HG03108 (cell line): ENCODE measurements around the gene CBL.

Experiments
- ATAC-seq: cut with Tn5 transposase; IDR thresholded peaks from one replicate; pipeline ENCODE4 v1.9.1; 2021; ENCODE audit warnings: moderate library complexity; ENCODE audit not compliant: unreplicated experiment

Gene CBL

DNA sequence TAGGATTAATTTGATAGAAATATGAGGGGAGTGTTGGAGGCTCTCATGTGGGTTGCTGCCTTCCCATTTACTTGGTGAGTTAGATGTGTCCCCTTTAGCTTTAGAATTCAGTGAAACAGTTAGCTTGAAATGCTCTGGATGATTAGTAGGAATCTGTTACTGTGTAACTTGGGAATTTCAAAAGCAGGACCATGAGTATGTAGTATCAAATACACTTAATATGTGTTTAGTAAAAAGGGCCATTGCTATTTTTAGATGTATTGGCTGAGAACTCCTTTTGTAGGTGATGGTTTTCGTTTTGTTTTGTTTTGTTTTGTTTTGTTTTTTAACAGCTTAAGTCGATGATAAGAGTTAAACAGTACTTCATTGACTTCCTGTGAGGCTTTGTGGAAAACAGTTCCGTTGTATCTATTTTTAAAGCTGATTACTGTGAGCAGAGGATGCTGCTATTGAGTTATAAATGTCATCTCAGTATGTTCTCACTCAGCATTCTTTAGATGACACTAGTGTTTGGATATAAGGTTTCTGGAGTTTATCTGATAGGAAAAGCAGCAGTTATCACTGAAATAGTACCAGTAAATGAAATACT lies 57.3 kb downstream of the CBL start:
- ATAC-seq, result no peak

DNA sequence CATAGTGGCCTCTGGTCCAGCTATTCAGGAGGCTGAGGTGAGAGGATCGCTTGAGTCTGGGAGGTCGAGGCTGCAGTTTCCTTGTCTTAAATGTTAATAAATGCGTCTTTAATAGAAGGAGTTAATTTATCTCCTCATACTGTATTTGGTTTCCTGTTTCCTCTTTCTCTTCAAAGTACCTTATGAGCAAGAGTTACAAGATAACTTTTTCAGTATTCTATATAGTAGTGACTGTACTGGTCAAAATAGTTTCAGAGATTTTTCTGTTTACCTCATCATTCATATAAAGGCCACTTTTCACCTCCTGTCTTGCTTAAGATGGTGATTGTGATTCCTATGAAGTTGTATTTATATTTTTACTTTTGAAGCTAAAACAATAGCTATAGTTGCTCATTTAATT lies 59.9 kb downstream of the CBL start:
- no peak for ATAC-seq

DNA sequence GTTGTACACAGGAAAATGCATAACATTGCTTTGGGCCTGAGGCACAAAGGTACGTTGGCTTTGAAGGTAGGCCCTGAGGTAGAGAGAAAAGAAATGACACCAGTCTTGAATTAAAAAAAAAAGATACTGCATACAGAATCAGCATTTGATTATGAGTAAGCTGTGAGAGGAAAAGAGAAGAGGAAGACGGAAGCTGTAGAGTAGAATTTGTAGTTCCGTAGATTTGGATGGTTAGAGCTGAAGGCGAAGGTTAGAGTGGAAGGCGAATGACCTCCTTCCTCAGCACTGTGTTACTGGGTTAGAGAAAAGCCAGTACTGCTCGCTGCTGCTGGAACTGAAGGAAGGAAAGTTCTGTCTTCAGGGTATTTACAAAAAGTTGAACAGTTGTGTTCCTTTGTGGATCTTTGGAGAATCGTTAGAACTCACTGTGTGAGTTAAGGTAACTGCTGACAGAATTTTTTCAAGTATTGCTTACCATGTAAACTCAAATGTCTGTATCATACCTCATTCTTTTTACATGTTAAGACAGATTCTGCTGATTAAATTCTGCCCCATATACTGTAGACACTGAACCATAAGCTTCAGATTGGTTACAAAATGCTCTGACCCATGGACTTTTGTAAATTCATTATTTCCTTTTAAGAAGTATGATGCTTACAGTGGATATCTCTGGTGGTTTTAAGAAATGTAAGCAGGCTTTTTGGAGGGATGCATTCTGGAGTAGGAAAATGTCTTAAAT lies 60.5 kb downstream of the CBL start:
- ATAC-seq, result no peak

DNA sequence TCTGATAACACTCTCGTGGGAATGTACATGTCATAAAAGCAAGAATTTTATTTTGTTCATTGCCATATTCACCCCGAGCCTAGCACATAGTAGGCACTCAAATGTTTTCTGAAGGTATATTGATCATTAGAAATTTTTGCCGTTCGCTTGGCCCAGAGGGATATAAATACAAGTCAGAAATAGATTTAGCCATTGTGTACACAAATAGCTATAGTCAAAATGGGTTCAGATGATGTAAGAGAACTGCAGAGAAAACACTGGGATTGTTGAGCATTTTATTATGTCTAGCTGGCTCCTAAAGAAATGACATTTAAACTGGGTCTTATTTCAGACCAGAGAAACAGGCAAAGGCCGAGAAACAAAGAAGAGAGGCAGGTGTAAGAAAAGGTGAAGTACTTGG lies 61.5 kb downstream of the CBL start:
- no peak for ATAC-seq

DNA sequence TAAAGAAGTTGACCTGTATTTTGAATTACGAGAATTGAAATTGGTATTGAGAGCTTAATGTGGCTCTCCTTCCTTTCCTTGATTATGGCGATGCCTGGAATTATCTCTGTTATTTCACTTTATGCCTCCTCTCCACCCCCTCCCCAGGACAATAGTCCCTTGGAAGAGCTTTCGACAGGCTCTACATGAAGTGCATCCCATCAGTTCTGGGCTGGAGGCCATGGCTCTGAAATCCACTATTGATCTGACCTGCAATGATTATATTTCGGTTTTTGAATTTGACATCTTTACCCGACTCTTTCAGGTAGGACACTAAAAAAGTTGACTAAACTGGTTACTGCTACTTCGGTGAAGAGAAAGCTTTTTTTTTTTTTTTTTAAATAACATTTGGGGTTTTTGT lies 67.6 kb downstream of the CBL start:
- ATAC-seq, result no peak

DNA sequence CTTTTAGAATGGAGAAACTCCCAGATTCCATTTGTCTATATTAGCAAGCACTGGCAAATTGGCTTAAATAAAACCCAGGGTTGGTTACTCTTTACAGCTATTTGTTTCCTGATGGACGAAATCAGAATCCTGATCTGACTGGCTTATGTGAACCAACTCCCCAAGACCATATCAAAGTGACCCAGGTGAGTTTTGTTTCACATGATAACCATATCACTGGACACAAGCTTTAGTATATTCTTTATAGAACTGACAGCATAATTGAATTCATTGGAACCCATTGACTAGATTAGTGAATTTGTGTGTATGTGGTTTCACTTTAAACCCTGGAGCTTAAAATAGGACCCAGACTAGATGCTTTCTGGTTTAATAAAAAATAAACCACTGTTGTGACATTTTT lies 71.5 kb downstream of the CBL start:
- ATAC-seq, result no peak

DNA sequence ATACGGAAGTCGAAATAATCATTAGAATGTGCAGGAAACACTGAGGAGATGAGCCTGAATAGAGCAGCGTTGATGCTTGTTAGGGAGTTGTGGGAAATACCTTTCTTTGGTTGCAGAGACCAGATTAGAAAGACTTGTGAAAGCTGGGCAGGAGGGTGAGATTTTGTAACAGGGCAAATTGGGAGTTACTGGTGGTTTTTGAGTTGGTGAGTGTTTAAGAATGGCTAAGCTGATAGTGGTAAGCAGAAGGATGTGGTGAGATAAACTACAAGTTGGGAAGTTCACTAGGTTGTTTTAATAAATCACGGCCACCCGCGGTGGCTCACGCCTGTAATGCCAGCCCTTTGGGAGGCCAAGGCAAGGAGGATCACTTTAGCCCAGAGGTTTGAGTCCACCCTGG lies 76.4 kb downstream of the CBL start:
- ATAC-seq, result no peak

DNA sequence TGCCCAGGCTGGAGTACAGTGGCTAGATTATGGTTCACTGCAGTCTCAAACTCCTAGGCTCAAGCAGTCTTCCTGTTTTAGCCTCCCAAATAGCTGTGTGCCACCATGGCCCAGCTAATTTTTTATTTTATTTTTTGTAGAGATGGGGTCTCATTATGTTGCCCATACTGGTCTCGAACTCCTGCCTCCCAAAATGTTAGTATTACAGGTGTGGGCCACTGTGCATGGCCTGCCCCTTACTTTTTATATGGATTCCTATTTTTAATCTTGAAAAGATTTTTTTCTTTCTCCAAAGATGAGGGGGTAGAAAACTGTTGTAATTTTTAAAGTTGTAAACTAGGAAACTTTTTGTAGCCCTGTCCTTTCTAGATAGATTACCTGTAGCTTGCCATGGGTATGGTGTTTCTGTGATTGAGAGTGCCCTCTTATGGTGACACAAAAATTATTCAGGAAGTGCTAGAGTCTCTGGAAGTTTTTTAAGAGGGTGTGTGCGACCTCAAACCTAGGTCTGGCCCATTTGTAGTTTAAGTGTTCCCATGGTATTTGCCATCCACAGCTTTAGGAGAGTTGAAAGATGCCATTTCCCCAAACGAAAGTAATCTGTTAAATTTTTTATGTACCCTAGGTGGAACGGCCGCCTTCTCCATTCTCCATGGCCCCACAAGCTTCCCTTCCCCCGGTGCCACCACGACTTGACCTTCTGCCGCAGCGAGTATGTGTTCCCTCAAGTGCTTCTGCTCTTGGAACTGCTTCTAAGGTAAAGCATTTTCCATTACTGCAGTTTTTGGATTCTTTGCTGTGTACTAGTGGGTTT lies 78.4 kb downstream of the CBL start:
- ATAC-seq, result no peak

DNA sequence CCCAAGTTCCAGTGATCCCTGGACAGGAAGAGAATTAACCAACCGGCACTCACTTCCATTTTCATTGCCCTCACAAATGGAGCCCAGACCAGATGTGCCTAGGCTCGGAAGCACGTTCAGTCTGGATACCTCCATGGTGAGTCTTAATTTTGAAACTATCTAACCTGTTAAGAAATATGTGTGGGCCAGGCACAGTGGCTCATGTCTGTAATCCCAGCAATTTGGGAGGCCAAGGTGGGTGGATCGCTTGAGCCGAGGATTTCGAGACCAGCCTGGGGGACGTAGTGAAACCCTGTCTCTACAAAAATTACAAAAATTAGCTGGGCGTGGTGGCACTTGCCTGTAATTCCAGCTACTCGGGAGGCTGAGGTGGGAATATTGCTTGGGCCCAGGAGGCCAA lies 79.3 kb downstream of the CBL start:
- ATAC-seq, result no peak

DNA sequence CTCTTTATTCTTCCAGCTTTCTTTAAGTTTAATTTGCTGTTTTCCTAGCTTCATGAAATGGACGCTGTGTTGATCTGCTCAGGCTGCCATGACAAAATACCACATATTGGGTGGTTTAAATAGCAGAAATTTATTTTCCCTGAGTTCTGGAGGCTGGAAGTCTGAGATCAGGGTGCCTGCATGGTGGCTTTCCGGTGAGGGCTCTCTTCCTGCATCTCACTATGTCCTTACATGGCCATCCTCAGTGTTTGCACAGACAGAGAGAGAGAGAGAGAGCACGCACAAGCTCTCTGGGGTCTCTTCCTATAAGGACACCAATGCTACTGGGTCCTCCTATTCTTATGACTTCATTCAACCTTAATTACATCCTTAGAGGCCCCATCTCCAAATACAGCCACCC lies 82.1 kb downstream of the CBL start:
- ATAC-seq, result no peak

DNA sequence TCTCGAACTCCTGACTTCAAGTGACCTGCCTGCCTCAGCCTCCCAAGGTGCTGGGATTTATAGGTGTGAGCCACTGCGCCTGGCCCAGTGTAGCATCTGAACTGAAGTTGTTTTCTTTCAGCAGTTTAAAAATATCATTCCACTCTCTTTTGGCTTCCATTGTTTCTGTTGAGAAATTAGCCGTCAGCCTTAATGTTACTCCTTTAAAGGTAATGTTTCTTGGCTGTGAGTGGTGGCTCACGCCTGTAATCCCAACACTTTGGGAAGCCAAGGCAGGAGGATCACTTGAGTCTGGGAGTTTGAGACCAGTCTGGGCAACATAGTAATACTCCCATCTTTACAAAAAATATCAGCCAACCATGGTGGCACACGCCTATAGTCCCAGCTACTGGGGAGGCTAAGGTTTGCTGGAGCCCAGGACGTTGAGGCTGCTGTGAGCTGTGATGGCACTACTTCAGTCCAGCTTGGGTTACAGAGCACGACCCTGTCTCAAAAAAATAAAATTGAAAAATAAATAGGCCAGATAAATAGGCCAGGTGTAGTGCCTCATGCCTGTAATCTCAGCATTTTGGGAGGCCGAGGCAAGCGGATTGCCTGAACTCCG lies 84.9 kb downstream of the CBL start:
- ATAC-seq, result no peak

DNA sequence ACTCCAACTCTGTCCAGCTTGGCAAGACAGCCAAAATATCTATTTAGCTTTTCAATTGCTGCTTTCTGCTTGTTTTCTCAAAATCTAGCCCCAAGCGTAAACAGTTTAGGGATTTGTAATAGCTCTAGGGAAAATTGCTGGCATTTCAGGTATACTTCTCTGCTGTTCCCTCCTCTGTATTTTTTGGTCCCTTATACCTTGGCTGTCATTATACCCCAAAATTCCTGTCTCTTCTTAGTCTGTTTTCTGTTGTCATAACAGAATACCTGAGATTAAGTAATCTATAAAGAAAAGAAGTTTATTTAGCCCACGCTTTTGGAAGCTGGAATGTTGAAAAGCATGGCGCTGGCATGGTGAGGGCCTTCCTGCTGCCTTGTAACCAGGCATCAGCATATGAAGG lies 87.3 kb downstream of the CBL start:
- no peak for ATAC-seq

DNA sequence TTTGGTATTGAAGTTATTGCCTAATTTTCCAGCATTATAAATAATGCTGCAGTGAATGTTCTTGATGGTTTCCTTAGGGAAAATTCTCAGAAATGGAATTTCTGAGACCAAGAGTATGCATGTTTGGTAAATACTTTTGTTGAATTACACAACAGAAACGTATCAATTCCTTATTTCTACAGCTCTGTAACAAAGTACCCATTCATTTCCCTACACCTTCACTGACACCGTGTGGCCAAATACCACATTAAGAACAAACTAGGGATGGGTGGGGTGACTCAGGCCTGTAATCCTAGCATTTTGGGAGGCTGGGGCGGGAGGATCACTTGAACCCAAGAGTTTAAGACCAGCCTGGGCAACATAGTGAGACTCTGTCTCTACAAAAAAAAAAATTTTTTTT lies 89.0 kb downstream of the CBL start:
- no peak for ATAC-seq

DNA sequence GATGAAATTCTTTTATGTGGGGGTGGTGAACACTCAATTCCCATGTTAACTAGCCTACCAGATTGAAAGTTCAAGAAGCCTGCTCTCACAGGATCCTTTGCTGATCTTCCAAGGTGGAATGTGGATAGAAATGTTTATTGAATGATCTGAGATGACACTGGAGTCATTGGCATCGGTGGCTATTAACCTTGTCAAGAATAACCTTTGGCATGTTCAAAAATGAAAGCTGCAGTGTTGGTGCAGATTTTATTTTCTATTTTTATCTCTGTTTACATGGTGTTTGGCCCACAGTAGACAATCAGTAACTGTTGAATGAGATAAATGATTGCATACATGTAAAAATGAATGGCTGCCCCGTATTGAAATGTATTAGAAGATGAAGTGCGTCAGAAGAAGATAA lies 91.8 kb downstream of the CBL start:
- no peak for ATAC-seq

DNA sequence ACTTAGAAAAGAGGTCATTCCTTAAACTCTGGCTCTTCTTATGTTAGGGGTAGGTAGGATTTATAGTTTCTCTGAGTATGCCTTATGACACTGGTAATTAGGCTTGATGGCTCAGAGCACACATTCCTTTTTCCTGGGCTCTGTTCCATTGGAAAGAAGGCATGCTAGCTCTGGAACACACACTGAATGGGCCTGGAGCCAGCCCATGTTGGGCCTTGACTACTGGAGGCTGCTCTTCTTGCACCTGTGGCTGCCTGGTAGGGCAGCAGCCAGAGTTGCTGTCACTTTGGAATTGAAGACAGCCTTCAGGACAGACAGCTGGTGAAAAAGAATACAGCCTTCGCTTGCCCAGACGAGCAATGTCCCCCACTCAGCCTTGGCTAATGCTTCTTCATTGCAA lies 92.6 kb downstream of the CBL start:
- ATAC-seq, result no peak

DNA sequence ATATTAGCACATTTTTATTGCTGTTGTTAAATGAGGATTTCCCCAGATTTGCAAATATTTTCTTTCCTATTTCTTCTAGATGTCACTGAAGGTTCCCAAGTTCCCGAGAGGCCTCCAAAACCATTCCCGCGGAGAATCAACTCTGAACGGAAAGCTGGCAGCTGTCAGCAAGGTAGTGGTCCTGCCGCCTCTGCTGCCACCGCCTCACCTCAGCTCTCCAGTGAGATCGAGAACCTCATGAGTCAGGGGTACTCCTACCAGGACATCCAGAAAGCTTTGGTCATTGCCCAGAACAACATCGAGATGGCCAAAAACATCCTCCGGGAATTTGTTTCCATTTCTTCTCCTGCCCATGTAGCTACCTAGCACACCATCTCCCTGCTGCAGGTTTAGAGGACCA lies 93.3 kb downstream of the CBL start:
- ATAC-seq, result no peak

DNA sequence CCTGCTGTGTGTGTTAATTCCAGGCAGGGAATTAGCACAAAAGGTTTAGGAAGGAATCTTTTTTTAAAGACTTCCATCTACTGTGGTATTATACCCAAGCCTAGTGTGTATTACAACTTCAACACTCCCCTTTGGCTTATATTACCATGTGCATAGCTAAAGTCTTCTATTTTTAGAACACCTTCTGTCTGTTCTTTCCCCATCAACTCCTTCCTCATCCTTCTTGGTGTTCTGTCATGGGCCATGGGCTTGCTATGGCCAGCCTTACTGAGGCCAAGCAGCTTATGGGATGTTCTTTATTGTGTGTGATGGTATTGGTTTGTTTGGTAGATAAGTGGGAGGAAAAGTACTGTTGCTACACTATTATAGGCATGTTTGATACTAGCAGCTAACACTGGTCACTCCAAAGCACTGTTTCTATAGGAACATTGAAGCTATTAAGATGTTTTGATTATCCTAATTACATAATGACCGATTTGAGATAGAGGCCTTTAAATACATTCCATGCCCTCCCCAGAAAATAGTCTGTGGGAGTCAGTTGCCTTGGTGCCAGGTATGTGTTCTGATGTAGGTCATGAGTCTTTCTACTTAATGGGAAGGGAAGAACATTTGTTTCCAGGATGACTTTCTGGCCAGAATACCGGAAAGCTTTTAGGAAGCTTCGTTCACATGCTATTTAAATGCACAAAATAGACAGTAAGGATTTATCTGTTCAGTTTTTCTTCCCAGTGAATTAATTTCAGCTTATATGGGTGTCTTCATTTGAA lies 94.2 kb downstream of the CBL start:
- no peak for ATAC-seq

DNA sequence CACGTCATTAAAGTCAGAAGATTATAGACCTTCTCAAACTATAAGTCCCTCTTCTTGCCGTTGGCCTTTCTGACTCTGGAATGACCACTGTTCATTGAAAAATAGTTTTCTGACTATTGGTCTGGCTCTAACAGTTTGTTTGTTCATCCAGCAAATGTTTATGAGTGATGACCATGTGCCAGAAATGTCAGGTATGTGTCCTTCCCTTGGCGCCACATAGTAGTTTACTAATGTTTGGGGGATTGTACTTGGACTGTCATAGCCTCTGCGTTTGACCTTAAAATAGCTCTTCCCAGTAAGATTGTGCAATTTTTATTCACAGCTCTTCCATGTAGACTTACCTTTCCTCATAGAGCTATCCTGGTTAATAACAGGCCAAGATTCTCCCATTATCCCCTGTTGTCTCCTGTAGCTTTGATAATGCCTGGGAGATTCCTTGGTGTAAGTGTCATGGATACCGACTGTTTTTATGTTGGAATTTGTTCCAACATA lies 97.1 kb downstream of the CBL start:
- no peak for ATAC-seq

DNA sequence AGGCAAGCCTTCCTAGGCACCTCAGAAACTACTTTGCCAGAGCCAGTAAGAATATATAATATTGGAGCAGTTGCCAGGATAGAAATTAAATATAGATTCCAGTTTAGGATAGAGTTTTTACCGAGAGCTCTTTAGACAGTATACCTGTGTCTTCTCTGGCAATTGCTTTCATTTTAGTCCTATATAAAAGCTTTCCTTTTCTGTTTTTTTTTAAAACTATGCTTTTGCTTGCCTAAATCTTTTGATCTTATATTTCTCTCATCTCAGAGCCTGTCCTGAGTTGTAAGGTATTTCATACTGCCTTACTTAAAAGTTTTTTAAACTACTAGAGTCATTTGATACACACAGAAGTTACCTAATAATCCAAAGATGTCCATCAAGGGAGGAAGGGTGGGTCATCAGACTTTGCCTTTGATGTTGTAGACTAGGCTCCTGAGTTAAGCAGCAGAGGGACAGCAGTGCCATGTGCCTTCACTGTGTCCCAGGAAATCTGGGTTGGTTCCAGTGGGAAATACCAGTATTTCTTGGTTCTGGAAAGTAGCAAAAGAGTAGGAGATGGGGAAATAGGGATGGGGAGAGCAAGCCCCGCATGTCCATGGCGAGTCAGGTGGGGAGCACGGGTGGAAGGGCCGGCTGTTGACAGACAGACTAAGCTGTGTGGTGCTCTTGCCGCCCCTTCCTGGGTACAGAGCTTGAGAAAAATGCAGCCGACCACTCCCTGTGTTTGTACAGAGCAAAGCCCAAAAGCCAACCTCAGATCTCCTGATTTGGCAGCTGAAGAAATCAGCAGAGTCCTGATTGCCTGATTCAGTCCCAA lies 99.6 kb downstream of the CBL start:
- no peak for ATAC-seq

DNA sequence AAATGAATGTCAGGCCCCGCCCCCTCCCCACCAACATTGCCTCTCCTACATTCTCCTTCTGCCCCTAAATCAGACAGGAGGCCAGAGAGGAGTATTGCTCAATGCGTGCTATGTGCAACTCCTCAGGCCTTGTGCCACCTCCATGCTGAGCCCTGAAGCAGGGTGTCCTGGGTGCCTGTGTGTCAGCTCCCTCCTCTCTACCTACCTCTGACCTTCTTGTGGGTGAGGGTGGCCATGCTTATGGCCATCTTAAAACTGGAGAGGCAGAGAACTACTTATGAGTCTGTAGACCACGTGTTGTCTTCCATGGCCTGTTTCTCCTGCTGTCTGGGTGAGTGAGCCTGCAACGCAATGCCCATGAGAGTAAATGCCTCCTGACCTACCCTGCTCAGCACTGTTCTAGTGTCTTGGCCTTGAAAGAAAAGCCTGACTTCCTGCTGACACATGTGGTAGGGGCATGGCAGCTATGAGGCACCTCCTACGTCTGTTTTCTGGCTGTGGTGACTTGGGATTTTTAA lies 100.3 kb downstream of the CBL start:
- no peak for ATAC-seq
